Measurements from ENCODE around the gene ATP1A2.

GRCh38 chr1:160177667-160178066 is 62.1 kb downstream of the ATP1A2 start:
- TF ChIP-seq SUPT20H (IDR thresholded peaks at IDR 0.05; ENCODE audit: borderline replicate concordance, control insufficient read depth, low read depth, low read length) (no peak), POLR2A (IDR thresholded peaks at IDR 0.05; ENCODE audit: low read depth, low read length) (no peak), SP1 (IDR thresholded peaks at IDR 0.05; ENCODE audit: low read depth, low read length) (no peak), LARP7 (IDR thresholded peaks at IDR 0.05) (no peak), TAF1 (IDR thresholded peaks at IDR 0.05; ENCODE audit: borderline replicate concordance, low read depth, low read length) (no peak), CBX3 (IDR thresholded peaks at IDR 0.05; ENCODE audit: borderline replicate concordance, low read depth) (no peak)
- TF ChIP-seq, protein P1, sequence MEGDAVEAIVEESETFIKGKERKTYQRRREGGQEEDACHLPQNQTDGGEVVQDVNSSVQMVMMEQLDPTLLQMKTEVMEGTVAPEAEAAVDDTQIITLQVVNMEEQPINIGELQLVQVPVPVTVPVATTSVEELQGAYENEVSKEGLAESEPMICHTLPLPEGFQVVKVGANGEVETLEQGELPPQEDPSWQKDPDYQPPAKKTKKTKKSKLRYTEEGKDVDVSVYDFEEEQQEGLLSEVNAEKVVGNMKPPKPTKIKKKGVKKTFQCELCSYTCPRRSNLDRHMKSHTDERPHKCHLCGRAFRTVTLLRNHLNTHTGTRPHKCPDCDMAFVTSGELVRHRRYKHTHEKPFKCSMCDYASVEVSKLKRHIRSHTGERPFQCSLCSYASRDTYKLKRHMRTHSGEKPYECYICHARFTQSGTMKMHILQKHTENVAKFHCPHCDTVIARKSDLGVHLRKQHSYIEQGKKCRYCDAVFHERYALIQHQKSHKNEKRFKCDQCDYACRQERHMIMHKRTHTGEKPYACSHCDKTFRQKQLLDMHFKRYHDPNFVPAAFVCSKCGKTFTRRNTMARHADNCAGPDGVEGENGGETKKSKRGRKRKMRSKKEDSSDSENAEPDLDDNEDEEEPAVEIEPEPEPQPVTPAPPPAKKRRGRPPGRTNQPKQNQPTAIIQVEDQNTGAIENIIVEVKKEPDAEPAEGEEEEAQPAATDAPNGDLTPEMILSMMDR (IDR thresholded peaks at IDR 0.05 in 2 of 3, conservative IDR thresholded peaks at IDR 0.05 in 1 of 3; ENCODE audit: control insufficient read depth in 2 of 3, extremely low read depth in 1 of 3, insufficient read depth in 1 of 3, low read depth in 3 of 3, low read length in 3 of 3): no peak
- TF ChIP-seq, protein P2, sequence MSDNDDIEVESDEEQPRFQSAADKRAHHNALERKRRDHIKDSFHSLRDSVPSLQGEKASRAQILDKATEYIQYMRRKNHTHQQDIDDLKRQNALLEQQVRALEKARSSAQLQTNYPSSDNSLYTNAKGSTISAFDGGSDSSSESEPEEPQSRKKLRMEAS (IDR thresholded peaks at IDR 0.05; ENCODE audit: low read depth, low read length): no peak
